CD8-positive, alpha-beta memory T cell (primary cell): ENCODE measurements around the gene GRK2. TPM values are rescaled to one million over a fixed set of nuclear protein-coding genes. Genes with fewer than 3 reads are reported as not detected.

ENCODE experiments used
- CTCF ChIA-PET: fragments of 350-600 bp; sonication (Branson Sonifier 250); formaldehyde crosslinking; loops from one replicate; lab custom pipeline; 2021; ENCODE audit warnings: antibody characterized with exemption; lab: Charles Lee
- POLR2A ChIA-PET: fragments of 350-600 bp; sonication (Branson Sonifier 250); formaldehyde crosslinking; loops from one replicate; lab custom pipeline; 2021; ENCODE audit warnings: antibody characterized with exemption; lab: Charles Lee
- DNase-seq, 5 donors: peaks; one replicate each; pipeline versions ENCODE4 v3.0.0 to v3.0.0-alpha.2; 2020 to 2022; ENCODE audit warnings: mixed read lengths in 1 of 5
- H3K27ac ChIP-seq: one replicate; pipeline ENCODE4 v1.7.0; 2013; ENCODE audit warnings: low read depth, mild to moderate bottlenecking, low read length, moderate library complexity
- H3K27me3 ChIP-seq: 2 replicates; pipeline ENCODE4 v1.7.0; 2013; ENCODE audit warnings: low read length, mild to moderate bottlenecking; ENCODE audit not compliant: insufficient read depth, poor library complexity, severe bottlenecking
- H3K36me3 ChIP-seq: 2 replicates; pipeline ENCODE4 v1.7.0; 2013; ENCODE audit warnings: mild to moderate bottlenecking, low read length, moderate library complexity; ENCODE audit not compliant: insufficient read depth
- H3K4me1 ChIP-seq: 2 replicates; pipeline ENCODE4 v1.7.0; 2013; ENCODE audit warnings: mild to moderate bottlenecking, low read length, moderate library complexity; ENCODE audit not compliant: insufficient read depth
- H3K4me3 ChIP-seq: 2 replicates; pipeline ENCODE4 v1.7.0; 2013; ENCODE audit warnings: mild to moderate bottlenecking, low read length
- H3K9me3 ChIP-seq: 2 replicates; pipeline ENCODE4 v1.7.0; 2013; ENCODE audit warnings: mild to moderate bottlenecking, low read length
- H3K27ac Mint-ChIP-seq, 8 donors: one replicate each; pipeline ENCODE4 v1.8.0; 2020 to 2021; ENCODE audit warnings: mixed read lengths in 8 of 8, mild to moderate bottlenecking in 6 of 8, inconsistent platforms in 3 of 8, moderate library complexity in 3 of 8
- H3K27me3 Mint-ChIP-seq, 2 donors: one replicate each; pipeline ENCODE4 v1.8.0; 2020 to 2021; ENCODE audit warnings: mixed read lengths in 2 of 2, mild to moderate bottlenecking in 1 of 2, moderate library complexity in 1 of 2
- H3K36me3 Mint-ChIP-seq, 3 donors: one replicate each; pipeline ENCODE4 v1.8.0; 2020 to 2021; ENCODE audit warnings: mixed read lengths in 3 of 3, inconsistent platforms in 1 of 3, mild to moderate bottlenecking in 1 of 3
- H3K4me1 Mint-ChIP-seq, 3 donors: one replicate each; pipeline ENCODE4 v1.8.0; 2020 to 2021; ENCODE audit warnings: mixed read lengths in 3 of 3, inconsistent platforms in 1 of 3, mild to moderate bottlenecking in 1 of 3
- H3K4me3 Mint-ChIP-seq, 7 donors: one replicate each; pipeline ENCODE4 v1.8.0; 2020 to 2021; ENCODE audit warnings: mixed read lengths in 7 of 7, mild to moderate bottlenecking in 6 of 7, moderate library complexity in 4 of 7, inconsistent platforms in 2 of 7
- H3K9me3 Mint-ChIP-seq, 5 donors: one replicate each; pipeline ENCODE4 v1.8.0; 2020 to 2022; ENCODE audit warnings: mixed read lengths in 5 of 5, mild to moderate bottlenecking in 3 of 5, moderate library complexity in 2 of 5, inconsistent platforms in 1 of 5
- polyA plus RNA-seq: library from polyadenylated mRNA; unstranded; fragments of 300-500 nt; fragmentation: Illumina TruSeq; gene quantifications from one replicate; pipeline ENCODE4 v1.2.3, GENCODE V29; 2021
- total RNA-seq, 2 experiments: library from RNA; stranded (reverse); gene quantifications; one replicate each; pipeline ENCODE4 v1.2.3, GENCODE V29; 2021

The GRK2 gene
- total and polyA plus RNA-seq, 3 experiments from 2014 or later: 69.9 to 246 (median 237) TPM

DNA sequence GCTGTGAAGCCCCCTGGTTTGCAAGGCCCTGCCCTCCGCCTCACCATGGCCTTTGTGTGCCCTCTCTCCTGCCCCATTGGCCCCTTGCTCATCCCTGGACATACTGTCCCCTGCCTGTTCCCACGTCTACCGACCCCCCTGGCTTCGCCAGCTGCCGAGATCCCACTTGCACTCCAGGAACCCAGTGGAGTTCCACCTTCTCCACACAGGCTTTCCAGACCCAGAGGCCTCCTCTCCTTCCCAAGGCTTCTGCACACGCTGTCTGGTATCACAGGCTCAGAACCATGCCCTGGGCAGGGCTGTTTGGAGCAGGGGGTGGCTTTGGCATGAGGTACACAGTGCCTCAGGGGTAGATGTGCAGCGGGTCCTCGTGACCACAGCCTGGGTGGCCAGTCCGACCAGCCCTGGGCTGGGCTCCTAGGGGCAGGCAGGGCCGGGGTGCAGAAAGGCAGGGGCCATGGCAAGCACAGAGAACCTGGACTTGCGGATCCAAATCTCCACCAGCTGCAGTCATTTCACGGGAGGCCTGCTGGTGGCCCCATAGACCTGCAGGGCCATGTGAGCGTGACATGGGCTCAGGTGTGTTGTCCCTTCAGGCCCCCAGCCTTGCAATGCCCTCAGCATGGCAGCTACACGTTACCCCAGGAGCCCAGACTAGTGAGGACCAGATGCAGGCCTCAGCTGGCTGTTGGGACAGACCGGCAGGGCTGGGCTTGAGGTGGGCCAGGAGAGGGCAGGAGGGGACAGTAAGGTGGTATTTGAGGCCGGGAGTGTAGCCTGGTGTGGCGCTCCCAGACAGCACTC, 9.5 kb downstream of the GRK2 start:
- Mint-ChIP-seq H3K9me3 (peaks cover 0 to 2% (median 0%) of the 10 kb centered on the region in 5 donors), H3K4me3 (peak overlapping the region; percentile 75 to 89 (median 81)), H3K4me1 (peaks cover 76 to 93% (median 84%) of the 10 kb centered on the region in 3 donors), H3K27me3 (peaks cover 0 to 2% of the 10 kb centered on the region in 2 donors), H3K27ac (peak overlapping the region; percentile 86 to 99 (median 98)), H3K36me3 (peaks cover 0 to 73% (median 6%) of the 10 kb centered on the region in 3 donors)
- H3K4me1 ChIP-seq: peaks cover 100% of the 10 kb centered on the region
- H3K27ac ChIP-seq: peak overlapping the region; percentile 47
- peak overlapping the region; percentile 62 for H3K4me3 ChIP-seq
- ChIA-PET CTCF (interaction anchor here (1.0 to 2.7 kb wide), 4 partner anchors 8 to 42 kb away, joined by 4 to 11 read pairs (median 4); no protein-coding TSS in a partner anchor), POLR2A (interaction anchor here (0.8 to 12.9 kb wide), 2 partner anchors 13 to 209 kb away, joined by 3 to 283 read pairs; partner anchors contain the start of gene ANKRD13D)
- peaks cover 38% of the 10 kb centered on the region for H3K36me3 ChIP-seq
- no peaks in the 10 kb centered on the region for H3K27me3 ChIP-seq
- peak in 2 of 5 donors; percentile 52 to 59 for DNase-seq
- no peaks in the 10 kb centered on the region for H3K9me3 ChIP-seq

DNA sequence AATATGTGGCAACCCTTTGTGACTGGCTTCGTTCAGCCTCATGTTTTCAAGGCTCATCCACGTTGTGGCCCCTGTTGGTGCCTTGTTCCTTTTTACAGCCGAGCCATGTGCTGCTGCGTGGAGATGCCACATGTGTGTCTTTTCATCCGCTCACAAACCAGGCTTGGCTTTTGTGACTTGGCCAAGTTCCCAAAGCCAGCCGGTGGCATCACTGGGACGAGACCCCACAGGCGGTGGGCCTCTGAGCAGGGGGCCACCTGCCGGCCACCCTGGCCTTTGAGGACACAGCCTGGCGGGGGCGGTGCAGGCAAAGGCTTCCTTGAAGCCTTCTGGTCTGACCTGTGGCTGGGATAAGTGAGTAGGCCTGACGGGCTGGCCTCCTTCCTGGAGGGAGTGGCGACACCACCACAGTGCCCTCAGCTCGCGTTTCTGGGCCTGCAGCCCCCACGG, 10.5 kb downstream of the GRK2 start:
- Histone ChIP-seq H3K4me3 (peak overlapping the region; percentile 62), H3K27me3 (no peaks in the 10 kb centered on the region), H3K4me1 (peaks cover 92% of the 10 kb centered on the region), H3K9me3 (no peaks in the 10 kb centered on the region), H3K36me3 (peaks cover 48% of the 10 kb centered on the region), H3K27ac (peak overlapping the region; percentile 89)
- H3K27ac Mint-ChIP-seq: peak overlapping the region; percentile 86 to 99 (median 98)
- ChIA-PET POLR2A (interaction anchor here (1.0 to 12.9 kb wide), 7 partner anchors 9 to 41 kb away, joined by 3 to 283 read pairs (median 6); partner anchors contain the start of genes ANKRD13D, GRK2 and SSH3), CTCF (interaction anchor here (0.9 to 3.5 kb wide), 11 partner anchors 9 to 137 kb away, joined by 3 to 33 read pairs (median 7); partner anchors contain the start of genes ANKRD13D, GRK2 and POLD4)
- H3K4me3 Mint-ChIP-seq: peak overlapping the region; percentile 75 to 89 (median 81)
- peaks cover 0 to 73% (median 4%) of the 10 kb centered on the region in 3 donors for H3K36me3 Mint-ChIP-seq
- DNase-seq: peak in 2 of 5 donors; percentile 55 to 65
- H3K4me1 Mint-ChIP-seq: peaks cover 66 to 83% (median 74%) of the 10 kb centered on the region in 3 donors
- H3K27me3 Mint-ChIP-seq: no peaks in the 10 kb centered on the region
- peaks cover 0 to 2% (median 0%) of the 10 kb centered on the region in 5 donors for H3K9me3 Mint-ChIP-seq

DNA sequence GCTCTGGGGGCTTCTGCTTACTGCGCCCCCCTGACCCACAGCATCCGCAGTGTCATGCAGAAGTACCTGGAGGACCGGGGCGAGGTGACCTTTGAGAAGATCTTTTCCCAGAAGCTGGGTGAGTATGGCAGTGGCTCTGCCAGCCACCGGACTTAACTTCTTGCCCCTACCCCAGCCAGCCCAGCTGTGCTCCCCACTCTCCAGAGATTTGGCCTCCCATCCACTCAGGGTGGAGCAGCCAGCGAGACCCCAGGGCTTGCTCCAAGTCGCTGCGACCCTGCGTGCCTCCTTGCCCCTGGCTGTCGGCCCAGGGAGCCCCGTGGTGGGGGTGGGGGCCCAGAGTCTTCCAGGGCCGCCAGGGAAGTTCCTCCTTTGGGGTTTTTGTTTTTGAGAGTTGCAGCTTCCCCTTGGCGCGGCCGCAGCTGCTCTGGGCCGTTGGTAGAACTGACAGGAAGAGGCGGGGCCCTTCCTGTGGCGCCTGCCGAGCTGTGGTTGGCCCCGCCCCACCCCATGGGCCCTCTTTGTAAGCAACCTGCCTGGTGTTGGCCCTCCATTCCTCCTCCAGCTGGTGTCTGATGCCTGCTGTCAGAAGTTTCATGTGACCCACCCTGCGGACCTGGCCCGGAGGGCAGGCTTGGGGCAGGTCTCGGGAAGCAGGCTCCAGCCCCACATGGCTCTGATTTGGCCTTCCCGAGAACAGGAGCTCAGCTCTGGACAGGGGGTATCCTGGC, 11.1 kb downstream of the GRK2 start:
- H3K27ac Mint-ChIP-seq: peak overlapping the region; percentile 86 to 99 (median 98)
- peaks cover 61 to 79% (median 68%) of the 10 kb centered on the region in 3 donors for H3K4me1 Mint-ChIP-seq
- peaks cover 0 to 72% (median 5%) of the 10 kb centered on the region in 3 donors for H3K36me3 Mint-ChIP-seq
- H3K4me3 ChIP-seq: peak overlapping the region; percentile 62
- H3K27ac ChIP-seq: peak overlapping the region; percentile 89
- H3K9me3 Mint-ChIP-seq: peaks cover 0 to 2% (median 0%) of the 10 kb centered on the region in 5 donors
- POLR2A ChIA-PET: interaction anchor here (1.0 to 12.9 kb wide), 11 partner anchors 10 to 128 kb away, joined by 3 to 283 read pairs (median 5); partner anchors contain the start of genes ANKRD13D, GRK2, POLD4 and SSH3
- H3K27me3 Mint-ChIP-seq: no peaks in the 10 kb centered on the region
- peak; percentile 87 to 95 (median 94) for DNase-seq
- peak overlapping the region; percentile 75 to 89 (median 81) for H3K4me3 Mint-ChIP-seq
- no peaks in the 10 kb centered on the region for H3K9me3 ChIP-seq
- peaks cover 54% of the 10 kb centered on the region for H3K36me3 ChIP-seq
- CTCF ChIA-PET: interaction anchor here (0.8 to 3.5 kb wide), 13 partner anchors 9 to 197 kb away, joined by 3 to 33 read pairs (median 7); partner anchors contain the start of genes ANKRD13D, GRK2 and POLD4
- peaks cover 88% of the 10 kb centered on the region for H3K4me1 ChIP-seq
- no peaks in the 10 kb centered on the region for H3K27me3 ChIP-seq

DNA sequence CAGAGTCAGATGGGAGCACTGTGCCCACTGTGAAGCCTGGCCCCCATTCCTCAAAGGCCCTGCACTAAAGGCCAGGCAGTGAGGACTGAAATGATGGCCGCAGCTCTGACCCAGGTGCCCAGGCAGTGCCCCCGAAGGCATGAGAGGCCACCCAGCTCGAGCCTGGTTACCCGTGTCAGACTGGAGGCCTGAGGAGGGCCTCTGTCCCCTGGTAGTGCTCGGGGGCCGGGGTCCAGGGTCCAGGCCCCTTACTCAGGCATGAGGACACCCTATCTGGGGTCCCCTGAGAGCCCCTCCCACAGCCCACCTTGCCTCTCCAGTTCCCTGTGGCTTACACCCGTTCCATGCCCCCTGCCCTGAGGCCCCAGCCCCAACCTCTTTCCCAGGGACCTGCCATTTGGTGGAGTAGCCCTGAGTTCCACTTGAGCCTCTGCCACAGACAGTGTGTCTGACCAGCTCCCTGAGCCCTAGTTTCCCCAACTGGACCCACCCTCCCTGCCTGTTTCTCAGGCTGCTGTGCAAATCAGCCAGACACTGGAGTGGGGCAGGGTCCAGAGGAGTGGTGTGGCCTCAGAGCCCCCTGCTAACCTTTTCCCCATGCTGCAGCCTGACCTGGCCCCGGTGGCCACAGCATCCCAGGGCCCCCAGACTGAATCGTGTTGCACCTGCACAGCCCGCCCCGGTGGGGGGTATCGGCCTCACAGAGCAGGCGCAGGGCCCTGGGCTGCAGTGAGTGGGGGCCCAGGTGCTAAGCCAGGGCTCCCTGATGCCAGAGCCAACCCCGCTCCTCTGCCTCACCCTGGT, 12.1 kb downstream of the GRK2 start:
- peak in 1 of 5 donors; percentile 40 for DNase-seq
- POLR2A ChIA-PET: interaction anchor here (1.0 to 12.9 kb wide), 12 partner anchors 7 to 127 kb away, joined by 3 to 283 read pairs (median 6); partner anchors contain the start of genes ANKRD13D, GRK2, POLD4 and SSH3
- CTCF ChIA-PET: interaction anchor here (0.8 to 3.5 kb wide), 11 partner anchors 10 to 198 kb away, joined by 3 to 33 read pairs (median 7); partner anchors contain the start of genes ANKRD13D, GRK2 and POLD4
- H3K4me3 Mint-ChIP-seq: peak overlapping the region; percentile 75 to 89 (median 81)
- peaks cover 0 to 75% (median 6%) of the 10 kb centered on the region in 3 donors for H3K36me3 Mint-ChIP-seq
- no peaks in the 10 kb centered on the region for H3K27me3 Mint-ChIP-seq
- peak overlapping the region; percentile 86 to 99 (median 98) for H3K27ac Mint-ChIP-seq
- Histone ChIP-seq H3K9me3 (no peaks in the 10 kb centered on the region), H3K4me3 (peak overlapping the region; percentile 59), H3K27ac (peak overlapping the region; percentile 68), H3K36me3 (peaks cover 64% of the 10 kb centered on the region), H3K4me1 (peaks cover 88% of the 10 kb centered on the region), H3K27me3 (no peaks in the 10 kb centered on the region)
- peaks cover 54 to 73% (median 58%) of the 10 kb centered on the region in 3 donors for H3K4me1 Mint-ChIP-seq
- peaks cover 0 to 2% (median 0%) of the 10 kb centered on the region in 5 donors for H3K9me3 Mint-ChIP-seq

DNA sequence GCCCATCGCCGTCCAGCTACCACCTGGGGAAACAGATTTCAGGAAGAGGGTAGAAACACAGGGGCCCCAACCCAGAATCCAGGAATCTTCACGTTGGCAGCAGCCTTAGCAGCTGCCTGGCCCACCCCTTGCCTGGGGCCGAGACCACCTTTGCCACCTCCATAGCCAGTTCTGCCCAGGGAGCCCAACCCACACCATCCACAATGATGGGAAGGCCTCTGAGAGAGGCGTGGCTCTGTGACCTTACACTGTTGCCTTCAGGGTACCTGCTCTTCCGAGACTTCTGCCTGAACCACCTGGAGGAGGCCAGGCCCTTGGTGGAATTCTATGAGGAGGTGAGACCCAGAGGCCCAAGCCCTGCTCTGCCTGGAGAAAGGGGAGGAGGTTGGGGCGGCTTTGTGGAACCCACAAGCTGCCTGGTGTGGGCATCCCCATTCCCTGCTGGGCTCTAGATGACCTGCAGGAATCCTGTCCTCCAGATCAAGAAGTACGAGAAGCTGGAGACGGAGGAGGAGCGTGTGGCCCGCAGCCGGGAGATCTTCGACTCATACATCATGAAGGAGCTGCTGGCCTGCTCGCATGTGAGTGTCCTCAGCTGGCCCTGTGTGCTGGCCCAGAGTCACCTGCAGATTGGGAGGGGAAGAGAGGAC, 12.8 kb downstream of the GRK2 start:
- no peak overlapping the region for H3K4me3 ChIP-seq

More for the DNA sequence above, 12.8 kb downstream of the GRK2 start:
- H3K36me3 ChIP-seq: peaks cover 71% of the 10 kb centered on the region
- Mint-ChIP-seq H3K9me3 (peaks cover 0 to 2% (median 0%) of the 10 kb centered on the region in 5 donors), H3K27me3 (no peaks in the 10 kb centered on the region), H3K36me3 (peaks cover 0 to 80% (median 6%) of the 10 kb centered on the region in 3 donors), H3K4me1 (peaks cover 52 to 71% (median 52%) of the 10 kb centered on the region in 3 donors), H3K27ac (peak overlapping the region; percentile 61 to 99 (median 95)), H3K4me3 (peak overlapping the region in 4 of 7 donors; percentile 11 to 80 (median 37))
- CTCF ChIA-PET: interaction anchor here (0.9 to 3.5 kb wide), 5 partner anchors 9 to 16 kb away, joined by 4 to 33 read pairs (median 13); partner anchors contain the start of genes ANKRD13D and GRK2
- no peaks in the 10 kb centered on the region for H3K9me3 ChIP-seq
- POLR2A ChIA-PET: interaction anchor here (0.9 to 12.9 kb wide), 5 partner anchors 8 to 15 kb away, joined by 3 to 283 read pairs (median 4); partner anchors contain the start of gene ANKRD13D
- peak in 1 of 5 donors; percentile 33 for DNase-seq
- peak overlapping the region; percentile 68 for H3K27ac ChIP-seq
- no peaks in the 10 kb centered on the region for H3K27me3 ChIP-seq
- H3K4me1 ChIP-seq: peaks cover 83% of the 10 kb centered on the region
